Tibial artery (tissue), 4 donors: ENCODE results near the gene AADAT.
"Not testable (repeated sequence)": the region's sequence is repeated elsewhere in the genome, so short reads cannot be mapped to it uniquely, and the experiment has no call there.

Experiments used
- DNase-seq, 2 donors: peaks; one replicate each; pipeline ENCODE4 v3.0.0-alpha.2; 2019
- H3K27ac ChIP-seq, 2 donors: fragments of 200-600 bp; sonication (generic) in 1 of 2; 1 replicate in 1 of 2; 2 replicates in 1 of 2; pipeline ENCODE4 v1.5.1; 2018 to 2019; ENCODE audit warnings: mild to moderate bottlenecking in 1 of 2
- H3K27me3 ChIP-seq, 2 donors: fragments of 200-600 bp; sonication (generic) in 1 of 2; one replicate each; pipeline versions ENCODE4 v1.5.1 to v1.6.0; 2016 to 2019
- H3K36me3 ChIP-seq, 3 donors: fragments of 200-600 bp; sonication (generic) in 2 of 3; one replicate each; pipeline ENCODE4 v1.5.1; 2016 to 2019; ENCODE audit warnings: mild to moderate bottlenecking in 2 of 3
- H3K4me1 ChIP-seq, 4 donors: fragments of 200-600 bp; sonication (generic) in 2 of 4; 1 replicate in 3 of 4; 2 replicates in 1 of 4; pipeline ENCODE4 v1.5.1; 2016 to 2019
- H3K4me3 ChIP-seq, 2 donors: fragments of 200-600 bp; sonication (generic) in 1 of 2; 1 replicate in 1 of 2; 2 replicates in 1 of 2; pipeline ENCODE4 v1.5.1; 2018 to 2019; ENCODE audit warnings: mild to moderate bottlenecking in 2 of 2
- H3K9me3 ChIP-seq, 3 donors: fragments of 200-600 bp; sonication (generic) in 1 of 3; one replicate each; pipeline ENCODE4 v1.5.1; 2016 to 2019
- intact Hi-C: fragments of 100-400 bp; cut with DNase I; formaldehyde crosslinking; loops from one replicate; pipeline ENCODE4 v1.15.0; 2023; ENCODE audit warnings: low total_unique reads
- TF ChIP-seq, protein P1 (sequence below), 2 experiments: fragments of 200-600 bp in 1 of 2; fragments of 450-650 bp in 1 of 2; IDR thresholded peaks; one replicate each; pipeline ENCODE4 v1.5.1; 2017 to 2019; ENCODE audit warnings: antibody characterized with exemption in 2 of 2, mild to moderate bottlenecking in 1 of 2, moderate library complexity in 1 of 2

AADAT gene

DNA sequence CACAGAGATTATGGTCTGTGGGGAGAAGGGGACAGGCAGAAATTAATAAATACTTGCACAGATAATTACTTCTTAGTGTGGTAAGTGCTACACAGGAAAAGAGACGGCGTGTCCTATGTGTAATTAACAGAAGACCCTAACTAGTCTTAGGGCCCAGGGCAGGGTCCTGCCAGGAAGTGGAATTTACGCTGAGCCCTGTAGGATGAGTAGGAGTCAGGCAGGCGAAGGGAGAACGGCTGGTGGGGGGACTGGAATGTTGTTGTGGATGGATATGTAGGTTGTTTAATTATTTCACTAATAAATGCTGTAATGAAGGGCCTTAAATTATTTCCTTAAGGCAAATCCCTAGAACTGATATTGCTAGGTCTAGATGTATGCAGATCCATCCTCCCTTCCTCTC lies 36.8 kb downstream of the AADAT start:
- intact Hi-C loops: no loop called here
- Histone ChIP-seq H3K9me3 (no peaks in the 10 kb centered on the region), H3K36me3 (no peaks in the 10 kb centered on the region), H3K4me1 (no peaks in the 10 kb centered on the region), H3K27ac (no peak overlapping the region), H3K27me3 (peaks cover 0 to 3% of the 10 kb centered on the region in 2 donors), H3K4me3 (no peak overlapping the region)
- TF ChIP-seq, protein P1, sequence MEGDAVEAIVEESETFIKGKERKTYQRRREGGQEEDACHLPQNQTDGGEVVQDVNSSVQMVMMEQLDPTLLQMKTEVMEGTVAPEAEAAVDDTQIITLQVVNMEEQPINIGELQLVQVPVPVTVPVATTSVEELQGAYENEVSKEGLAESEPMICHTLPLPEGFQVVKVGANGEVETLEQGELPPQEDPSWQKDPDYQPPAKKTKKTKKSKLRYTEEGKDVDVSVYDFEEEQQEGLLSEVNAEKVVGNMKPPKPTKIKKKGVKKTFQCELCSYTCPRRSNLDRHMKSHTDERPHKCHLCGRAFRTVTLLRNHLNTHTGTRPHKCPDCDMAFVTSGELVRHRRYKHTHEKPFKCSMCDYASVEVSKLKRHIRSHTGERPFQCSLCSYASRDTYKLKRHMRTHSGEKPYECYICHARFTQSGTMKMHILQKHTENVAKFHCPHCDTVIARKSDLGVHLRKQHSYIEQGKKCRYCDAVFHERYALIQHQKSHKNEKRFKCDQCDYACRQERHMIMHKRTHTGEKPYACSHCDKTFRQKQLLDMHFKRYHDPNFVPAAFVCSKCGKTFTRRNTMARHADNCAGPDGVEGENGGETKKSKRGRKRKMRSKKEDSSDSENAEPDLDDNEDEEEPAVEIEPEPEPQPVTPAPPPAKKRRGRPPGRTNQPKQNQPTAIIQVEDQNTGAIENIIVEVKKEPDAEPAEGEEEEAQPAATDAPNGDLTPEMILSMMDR (IDR thresholded peaks at IDR 0.05): no peak
- no peak for DNase-seq

DNA sequence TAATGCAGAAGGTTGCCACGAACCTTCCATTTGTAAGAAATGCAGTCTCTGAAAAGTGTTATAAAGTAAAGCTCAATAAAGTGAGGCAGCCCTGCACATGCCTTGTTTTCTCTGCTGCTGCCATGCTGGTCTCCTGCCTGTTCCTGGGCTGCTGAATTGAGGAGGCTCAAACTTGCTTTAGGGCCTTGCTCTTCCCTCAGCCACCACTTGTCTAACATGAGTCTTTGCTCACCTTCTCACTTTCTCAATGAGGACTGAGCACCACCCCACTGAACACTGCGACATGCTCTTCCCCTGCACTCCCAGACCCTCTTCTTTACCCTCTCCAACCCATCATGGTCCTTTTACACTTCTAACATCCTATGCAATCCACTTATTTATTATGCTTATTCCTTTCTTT lies 38.4 kb downstream of the AADAT start:
- Histone ChIP-seq H3K9me3 (no peaks in the 10 kb centered on the region), H3K27ac (no peak overlapping the region), H3K4me1 (no peaks in the 10 kb centered on the region), H3K36me3 (no peaks in the 10 kb centered on the region), H3K4me3 (no peak overlapping the region), H3K27me3 (peaks cover 0 to 3% of the 10 kb centered on the region in 2 donors)
- no peak for DNase-seq
- intact Hi-C loops: no loop called here
- TF ChIP-seq, protein P1 (IDR thresholded peaks at IDR 0.05): no peak

DNA sequence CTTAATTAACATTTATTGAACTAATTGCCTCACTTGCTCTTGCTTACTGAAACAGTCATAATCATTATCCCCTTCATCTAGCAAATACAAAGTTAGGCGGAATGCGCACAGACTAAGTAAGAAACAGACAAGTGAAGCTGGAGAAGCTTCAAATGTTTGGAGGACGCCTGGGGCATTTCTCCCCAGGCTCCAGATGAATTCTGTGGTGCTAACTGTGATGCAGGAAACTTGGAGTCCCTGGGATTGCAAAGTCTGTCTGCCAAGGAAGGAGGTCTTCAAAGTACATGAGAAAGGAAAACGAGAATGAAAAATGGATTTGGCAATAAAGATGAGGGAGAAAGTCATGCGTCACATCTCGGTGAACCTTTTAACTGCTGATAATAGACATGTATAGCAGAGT lies 40.0 kb downstream of the AADAT start:
- DNase-seq: no peak
- Histone ChIP-seq H3K36me3 (no peaks in the 10 kb centered on the region), H3K4me3 (no peak overlapping the region), H3K9me3 (no peaks in the 10 kb centered on the region), H3K4me1 (no peaks in the 10 kb centered on the region), H3K27me3 (peaks cover 0 to 3% of the 10 kb centered on the region in 2 donors), H3K27ac (no peak overlapping the region)
- TF ChIP-seq, protein P1 (IDR thresholded peaks at IDR 0.05): no peak
- intact Hi-C loops: loop anchor here (2.0 to 10.0 kb wide), 2 partner anchors 145 to 239 kb away; no protein-coding TSS in a partner anchor

DNA sequence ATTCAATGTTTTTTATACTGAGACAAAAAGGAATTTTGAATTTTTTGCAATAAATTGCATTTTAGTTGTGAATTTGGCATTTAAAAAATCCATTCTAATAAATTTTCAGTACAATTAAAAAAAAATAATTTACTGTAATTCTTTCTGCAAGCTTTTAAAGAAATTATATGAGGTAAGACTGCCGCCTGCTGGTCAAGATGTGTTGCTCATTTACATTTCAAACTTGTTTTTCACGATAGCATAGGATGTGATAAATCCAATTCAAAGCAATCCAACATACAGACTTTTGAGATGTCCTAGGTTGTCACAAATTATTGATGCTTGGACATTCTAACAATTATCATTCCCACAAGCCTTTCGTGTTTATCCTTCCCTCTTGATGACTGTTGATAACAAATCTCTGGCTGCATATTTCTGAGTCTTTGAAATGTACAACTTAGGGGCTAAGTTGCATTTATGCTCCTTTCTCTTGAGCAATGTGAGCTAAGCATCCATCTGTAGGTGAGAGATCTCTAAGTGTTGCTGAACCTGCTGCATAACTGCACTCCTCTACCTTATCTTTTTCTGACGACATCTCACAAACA lies 41.9 kb downstream of the AADAT start:
- peaks cover 0 to 3% of the 10 kb centered on the region in 2 donors for H3K27me3 ChIP-seq
- DNase-seq: peak in 1 of 2 donors; percentile 33
- no peaks in the 10 kb centered on the region for H3K9me3 ChIP-seq
- no peak overlapping the region for H3K4me3 ChIP-seq
- TF ChIP-seq, protein P1 (IDR thresholded peaks at IDR 0.05): peak; percentile 72 to 85
- H3K27ac ChIP-seq: no peak overlapping the region
- intact Hi-C loops: loop anchor here (2.0 to 10.0 kb wide), 2 partner anchors 143 to 237 kb away; no protein-coding TSS in a partner anchor
- no peaks in the 10 kb centered on the region for H3K36me3 ChIP-seq
- no peaks in the 10 kb centered on the region for H3K4me1 ChIP-seq

GRCh38 chr4:170046156-170046555 lies 43.6 kb downstream of the AADAT start:
- not testable (repeated sequence) for H3K4me3 ChIP-seq, H3K27me3 ChIP-seq
- intact Hi-C loops: loop anchor here (10.0 kb wide), 1 partner anchor 141 kb away; no protein-coding TSS in a partner anchor

DNA sequence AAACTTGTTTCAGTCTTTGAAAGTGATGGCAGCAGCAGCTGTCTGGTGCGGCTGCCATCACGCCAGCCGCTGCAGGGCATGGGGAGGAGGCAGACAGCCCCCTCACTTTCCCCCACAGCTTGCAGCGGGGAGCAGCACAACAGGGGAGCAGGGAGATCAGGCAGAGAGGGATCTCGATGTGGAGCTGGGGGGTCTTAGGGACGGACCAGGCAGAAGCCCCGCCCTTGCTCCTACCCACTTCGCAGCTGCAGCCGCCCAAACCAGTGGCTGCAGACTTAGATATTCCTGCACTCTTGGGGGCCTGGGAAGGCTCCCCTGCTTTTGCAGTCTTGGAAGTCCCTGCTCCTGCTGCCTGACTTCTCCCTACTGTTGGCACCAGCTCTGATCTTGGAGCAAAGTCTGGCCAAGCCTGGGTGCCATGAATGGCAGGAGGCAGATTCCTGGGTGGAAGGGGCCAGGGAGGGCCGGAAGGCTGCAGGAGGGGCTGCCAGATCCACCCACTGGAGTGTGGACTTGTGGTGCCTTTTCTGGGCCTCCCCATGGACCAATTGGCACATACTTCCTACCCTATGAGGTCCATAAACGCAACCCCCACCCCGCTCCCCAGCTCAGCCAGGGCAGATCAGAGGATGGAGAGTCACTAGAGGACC lies 49.6 kb downstream of the AADAT start:
- TF ChIP-seq, protein P1 (IDR thresholded peaks at IDR 0.05): no peak
- DNase-seq: no peak
- Histone ChIP-seq H3K4me1 (no peaks in the 10 kb centered on the region), H3K27ac (no peak overlapping the region), H3K4me3 (no peak overlapping the region), H3K27me3 (no peaks in the 10 kb centered on the region), H3K36me3 (no peaks in the 10 kb centered on the region), H3K9me3 (no peaks in the 10 kb centered on the region)
- intact Hi-C loops: loop anchor here (10.0 kb wide), 1 partner anchor 135 kb away; no protein-coding TSS in a partner anchor

More at GRCh38 chr4:170046156-170046555, 43.6 kb downstream of the AADAT start:
- H3K4me1 ChIP-seq, H3K27ac ChIP-seq, H3K9me3 ChIP-seq, DNase-seq, H3K36me3 ChIP-seq: not testable (repeated sequence)
